HEK293 (cell line): Measurements from ENCODE around the gene MYLK4.

Experiments
- CTCF ChIA-PET: fragments of 350-600 bp; formaldehyde crosslinking; extraction: SDS; loops from one replicate; lab custom pipeline; 2021; ENCODE audit warnings: antibody characterized with exemption; lab: Yijun Ruan, JAX
- POLR2A ChIA-PET: fragments of 300-600 bp; formaldehyde crosslinking; extraction: SDS; loops from one replicate; lab custom pipeline; 2020; ENCODE audit warnings: antibody characterized with exemption, inconsistent platforms; lab: Yijun Ruan, JAX
- H3K27ac ChIP-seq: fragments of 200-500 bp; sonication (Bioruptor generic); 2 replicates; pipeline ENCODE4 v1.5.1; 2014; ENCODE audit warnings: low read depth, low read length, control low read depth, inconsistent platforms; ENCODE audit errors: extremely low read depth
- H3K36me3 ChIP-seq, 2 experiments: fragments of 200-500 bp in 1 of 2; sonication (Bioruptor generic) in 1 of 2; 1 replicate in 1 of 2; 2 replicates in 1 of 2; pipeline ENCODE4 v1.5.1; 2014 to 2017; ENCODE audit warnings: inconsistent platforms in 2 of 2, low read length in 2 of 2; ENCODE audit not compliant: control insufficient read depth in 2 of 2, insufficient read depth in 1 of 2
- H3K4me1 ChIP-seq: fragments of 200-500 bp; sonication (Bioruptor generic); 2 replicates; pipeline ENCODE4 v1.5.1; 2014; ENCODE audit warnings: mild to moderate bottlenecking, low read length, inconsistent platforms; ENCODE audit not compliant: control insufficient read depth, insufficient read depth
- H3K4me3 ChIP-seq: 2 replicates; pipeline ENCODE4 v1.5.1; 2011; ENCODE audit warnings: low read depth, mild to moderate bottlenecking, control low read depth, low read length, moderate library complexity
- H3K9me3 ChIP-seq: fragments of 200-500 bp; sonication (Bioruptor generic); 2 replicates; pipeline ENCODE4 v1.5.1; 2014; ENCODE audit warnings: low read depth, low read length, inconsistent platforms; ENCODE audit not compliant: control insufficient read depth, insufficient read depth
- FEZF1 ChIP-seq: fragments of 450-650 bp; formaldehyde crosslinking; IDR thresholded peaks from 2 replicates; pipeline ENCODE4 v1.5.1; 2016; ENCODE audit warnings: missing biosample characterization, missing genetic modification characterization
- IKZF3 ChIP-seq: fragments of 450-650 bp; IDR thresholded peaks from 2 replicates; pipeline ENCODE4 v1.5.0; 2018; ENCODE audit warnings: missing biosample characterization, mild to moderate bottlenecking, missing genetic modification characterization, moderate library complexity
- KLF8 ChIP-seq: fragments of 450-650 bp; formaldehyde crosslinking; IDR thresholded peaks from 2 replicates; pipeline ENCODE4 v1.5.1; 2016; ENCODE audit warnings: missing biosample characterization, missing genetic modification characterization
- KLF9 ChIP-seq: fragments of 450-650 bp; formaldehyde crosslinking; IDR thresholded peaks from 2 replicates; pipeline ENCODE4 v1.5.1; 2016; ENCODE audit warnings: missing biosample characterization, missing genetic modification characterization, low read depth
- ZBTB17 ChIP-seq: fragments of 450-650 bp; formaldehyde crosslinking; IDR thresholded peaks from 2 replicates; pipeline ENCODE4 v1.5.1; 2016; ENCODE audit warnings: missing biosample characterization, missing genetic modification characterization
- ZBTB20 ChIP-seq: fragments of 450-650 bp; formaldehyde crosslinking; IDR thresholded peaks from 2 replicates; pipeline ENCODE4 v1.5.1; 2016; ENCODE audit warnings: missing biosample characterization, missing genetic modification characterization
- ZBTB48 ChIP-seq: fragments of 450-650 bp; formaldehyde crosslinking; IDR thresholded peaks from 2 replicates; pipeline ENCODE4 v1.5.1; 2016; ENCODE audit warnings: missing biosample characterization, missing genetic modification characterization
- ZNF121 ChIP-seq: fragments of 450-650 bp; formaldehyde crosslinking; IDR thresholded peaks from 2 replicates; pipeline ENCODE4 v1.5.1; 2016; ENCODE audit warnings: missing biosample characterization, missing genetic modification characterization
- ZNF341 ChIP-seq: fragments of 450-650 bp; formaldehyde crosslinking; IDR thresholded peaks from 2 replicates; pipeline ENCODE4; 2016; ENCODE audit warnings: low read depth, missing biosample characterization, missing genetic modification characterization
- ZNF423 ChIP-seq: fragments of 450-650 bp; formaldehyde crosslinking; IDR thresholded peaks from 2 replicates; pipeline ENCODE4 v1.5.1; 2016; ENCODE audit warnings: missing biosample characterization, missing genetic modification characterization
- ZNF510 ChIP-seq: fragments of 450-650 bp; formaldehyde crosslinking; IDR thresholded peaks from 2 replicates; pipeline ENCODE4 v1.5.1; 2018; ENCODE audit warnings: mild to moderate bottlenecking, missing genetic modification characterization, missing biosample characterization; ENCODE audit not compliant: insufficient replicate concordance
- ZNF514 ChIP-seq: fragments of 450-650 bp; formaldehyde crosslinking; IDR thresholded peaks from 2 replicates; pipeline ENCODE4 v1.5.1; 2016; ENCODE audit warnings: missing biosample characterization, missing genetic modification characterization
- ZNF558 ChIP-seq: fragments of 450-650 bp; formaldehyde crosslinking; IDR thresholded peaks from 2 replicates; pipeline ENCODE4 v1.5.1; 2016; ENCODE audit warnings: missing biosample characterization, missing genetic modification characterization
- ZNF596 ChIP-seq: fragments of 450-650 bp; IDR thresholded peaks from 2 replicates; pipeline ENCODE4 v1.5.0; 2018; ENCODE audit warnings: missing biosample characterization, mild to moderate bottlenecking, missing genetic modification characterization, moderate library complexity
- ZNF600 ChIP-seq: fragments of 450-650 bp; formaldehyde crosslinking; IDR thresholded peaks from 2 replicates; pipeline ENCODE4 v1.5.1; 2016; ENCODE audit warnings: missing biosample characterization, missing genetic modification characterization
- ZNF664 ChIP-seq: fragments of 450-650 bp; formaldehyde crosslinking; IDR thresholded peaks from 2 replicates; pipeline ENCODE4 v1.5.1; 2016; ENCODE audit warnings: missing biosample characterization, missing genetic modification characterization
- ZNF785 ChIP-seq: fragments of 450-650 bp; formaldehyde crosslinking; IDR thresholded peaks from 2 replicates; pipeline ENCODE4 v1.5.1; 2016; ENCODE audit warnings: missing biosample characterization, missing genetic modification characterization
- ZNF843 ChIP-seq: fragments of 450-650 bp; formaldehyde crosslinking; IDR thresholded peaks from 2 replicates; pipeline ENCODE4 v1.5.1; 2016; ENCODE audit warnings: missing biosample characterization, missing genetic modification characterization
- TF ChIP-seq, protein P1 (sequence below): fragments of 450-650 bp; formaldehyde crosslinking; IDR thresholded peaks from 2 replicates; pipeline ENCODE4 v1.5.1; 2016; ENCODE audit warnings: missing biosample characterization, missing genetic modification characterization
- TF ChIP-seq, protein P2 (sequence below): fragments of 450-650 bp; formaldehyde crosslinking; IDR thresholded peaks from 2 replicates; pipeline ENCODE4 v1.5.1; 2016; ENCODE audit warnings: missing biosample characterization, missing genetic modification characterization
- TF ChIP-seq, protein P3 (sequence below): fragments of 450-650 bp; formaldehyde crosslinking; IDR thresholded peaks from 2 replicates; pipeline ENCODE4 v1.5.1; 2016; ENCODE audit warnings: missing biosample characterization, missing genetic modification characterization
- TF ChIP-seq, protein P4 (sequence below): fragments of 450-650 bp; formaldehyde crosslinking; IDR thresholded peaks from 2 replicates; pipeline ENCODE4 v1.5.0; 2017; ENCODE audit warnings: missing biosample characterization, missing genetic modification characterization, borderline replicate concordance
- TF ChIP-seq, protein P5 (sequence below): fragments of 450-650 bp; formaldehyde crosslinking; IDR thresholded peaks from 2 replicates; pipeline ENCODE4 v1.5.1; 2016; ENCODE audit warnings: missing biosample characterization, missing genetic modification characterization

Gene MYLK4

DNA sequence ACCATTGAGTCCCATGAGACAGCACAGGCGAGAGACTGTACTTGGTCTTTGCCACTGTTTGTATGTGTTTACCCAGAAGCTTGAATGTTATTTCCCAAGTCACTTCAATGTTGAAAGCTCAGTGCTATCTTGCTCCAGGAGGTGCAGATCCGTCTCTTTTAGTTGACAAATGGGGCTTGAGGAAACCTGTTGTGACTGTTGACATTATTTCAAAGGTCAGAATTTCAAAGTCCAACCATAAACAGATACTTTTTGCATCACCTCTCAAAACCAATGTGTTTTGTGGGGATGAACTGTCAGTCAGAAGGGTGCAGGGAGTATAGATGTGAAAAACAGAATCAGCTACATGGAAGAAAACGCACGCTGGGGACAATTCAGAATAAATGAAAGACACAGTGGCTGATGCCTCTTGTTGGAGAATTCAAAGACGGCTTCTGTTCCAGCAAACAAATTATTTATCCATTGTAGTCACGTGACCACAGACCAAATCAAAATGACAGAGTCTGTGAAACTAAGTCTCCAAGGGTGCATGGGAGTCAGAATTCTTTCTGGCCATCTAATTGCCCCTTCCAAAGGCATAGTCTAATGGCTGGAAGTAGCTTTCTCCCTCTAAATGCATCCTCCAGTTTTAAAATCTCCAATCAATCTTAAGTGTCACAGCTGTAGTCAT, 83.7 kb downstream of the MYLK4 start (continued):
- TF ChIP-seq, protein P1, sequence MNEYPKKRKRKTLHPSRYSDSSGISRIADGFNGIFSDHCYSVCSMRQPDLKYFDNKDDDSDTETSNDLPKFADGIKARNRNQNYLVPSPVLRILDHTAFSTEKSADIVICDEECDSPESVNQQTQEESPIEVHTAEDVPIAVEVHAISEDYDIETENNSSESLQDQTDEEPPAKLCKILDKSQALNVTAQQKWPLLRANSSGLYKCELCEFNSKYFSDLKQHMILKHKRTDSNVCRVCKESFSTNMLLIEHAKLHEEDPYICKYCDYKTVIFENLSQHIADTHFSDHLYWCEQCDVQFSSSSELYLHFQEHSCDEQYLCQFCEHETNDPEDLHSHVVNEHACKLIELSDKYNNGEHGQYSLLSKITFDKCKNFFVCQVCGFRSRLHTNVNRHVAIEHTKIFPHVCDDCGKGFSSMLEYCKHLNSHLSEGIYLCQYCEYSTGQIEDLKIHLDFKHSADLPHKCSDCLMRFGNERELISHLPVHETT (tag by site-specific recombination): no peak
- TF ChIP-seq, protein P2, sequence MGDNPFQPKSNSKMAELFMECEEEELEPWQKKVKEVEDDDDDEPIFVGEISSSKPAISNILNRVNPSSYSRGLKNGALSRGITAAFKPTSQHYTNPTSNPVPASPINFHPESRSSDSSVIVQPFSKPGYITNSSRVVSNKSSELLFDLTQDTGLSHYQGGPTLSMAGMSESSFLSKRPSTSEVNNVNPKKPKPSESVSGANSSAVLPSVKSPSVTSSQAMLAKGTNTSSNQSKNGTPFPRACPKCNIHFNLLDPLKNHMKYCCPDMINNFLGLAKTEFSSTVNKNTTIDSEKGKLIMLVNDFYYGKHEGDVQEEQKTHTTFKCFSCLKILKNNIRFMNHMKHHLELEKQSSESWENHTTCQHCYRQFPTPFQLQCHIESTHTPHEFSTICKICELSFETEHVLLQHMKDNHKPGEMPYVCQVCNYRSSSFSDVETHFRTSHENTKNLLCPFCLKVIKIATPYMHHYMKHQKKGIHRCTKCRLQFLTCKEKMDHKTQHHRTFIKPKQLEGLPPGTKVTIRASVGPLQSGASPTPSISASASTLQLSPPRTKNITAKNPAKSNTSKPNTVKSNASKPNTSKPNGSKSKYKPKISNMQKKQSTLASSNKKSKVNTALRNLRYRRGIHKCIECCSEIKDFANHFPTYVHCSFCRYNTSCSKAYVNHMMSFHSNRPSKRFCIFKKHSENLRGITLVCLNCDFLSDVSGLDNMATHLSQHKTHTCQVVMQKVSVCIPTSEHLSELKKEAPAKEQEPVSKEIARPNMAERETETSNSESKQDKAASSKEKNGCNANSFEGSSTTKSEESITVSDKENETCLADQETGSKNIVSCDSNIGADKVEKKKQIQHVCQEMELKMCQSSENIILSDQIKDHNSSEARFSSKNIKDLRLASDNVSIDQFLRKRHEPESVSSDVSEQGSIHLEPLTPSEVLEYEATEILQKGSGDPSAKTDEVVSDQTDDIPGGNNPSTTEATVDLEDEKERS: no peak
- TF ChIP-seq ZBTB48 (tag by site-specific recombination) (no peak), KLF9 (tag by site-specific recombination) (no peak), ZNF514 (tag by site-specific recombination) (no peak), FEZF1 (tag by site-specific recombination) (no peak), ZNF558 (no peak), ZNF785 (tag by site-specific recombination) (no peak)
- TF ChIP-seq, protein P3, sequence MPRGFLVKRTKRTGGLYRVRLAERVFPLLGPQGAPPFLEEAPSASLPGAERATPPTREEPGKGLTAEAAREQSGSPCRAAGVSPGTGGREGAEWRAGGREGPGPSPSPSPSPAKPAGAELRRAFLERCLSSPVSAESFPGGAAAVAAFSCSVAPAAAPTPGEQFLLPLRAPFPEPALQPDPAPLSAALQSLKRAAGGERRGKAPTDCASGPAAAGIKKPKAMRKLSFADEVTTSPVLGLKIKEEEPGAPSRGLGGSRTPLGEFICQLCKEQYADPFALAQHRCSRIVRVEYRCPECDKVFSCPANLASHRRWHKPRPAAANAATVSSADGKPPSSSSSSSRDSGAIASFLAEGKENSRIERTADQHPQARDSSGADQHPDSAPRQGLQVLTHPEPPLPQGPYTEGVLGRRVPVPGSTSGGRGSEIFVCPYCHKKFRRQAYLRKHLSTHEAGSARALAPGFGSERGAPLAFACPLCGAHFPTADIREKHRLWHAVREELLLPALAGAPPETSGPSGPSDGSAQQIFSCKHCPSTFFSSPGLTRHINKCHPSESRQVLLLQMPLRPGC (tag by site-specific recombination): no peak
- TF ChIP-seq, protein P4, sequence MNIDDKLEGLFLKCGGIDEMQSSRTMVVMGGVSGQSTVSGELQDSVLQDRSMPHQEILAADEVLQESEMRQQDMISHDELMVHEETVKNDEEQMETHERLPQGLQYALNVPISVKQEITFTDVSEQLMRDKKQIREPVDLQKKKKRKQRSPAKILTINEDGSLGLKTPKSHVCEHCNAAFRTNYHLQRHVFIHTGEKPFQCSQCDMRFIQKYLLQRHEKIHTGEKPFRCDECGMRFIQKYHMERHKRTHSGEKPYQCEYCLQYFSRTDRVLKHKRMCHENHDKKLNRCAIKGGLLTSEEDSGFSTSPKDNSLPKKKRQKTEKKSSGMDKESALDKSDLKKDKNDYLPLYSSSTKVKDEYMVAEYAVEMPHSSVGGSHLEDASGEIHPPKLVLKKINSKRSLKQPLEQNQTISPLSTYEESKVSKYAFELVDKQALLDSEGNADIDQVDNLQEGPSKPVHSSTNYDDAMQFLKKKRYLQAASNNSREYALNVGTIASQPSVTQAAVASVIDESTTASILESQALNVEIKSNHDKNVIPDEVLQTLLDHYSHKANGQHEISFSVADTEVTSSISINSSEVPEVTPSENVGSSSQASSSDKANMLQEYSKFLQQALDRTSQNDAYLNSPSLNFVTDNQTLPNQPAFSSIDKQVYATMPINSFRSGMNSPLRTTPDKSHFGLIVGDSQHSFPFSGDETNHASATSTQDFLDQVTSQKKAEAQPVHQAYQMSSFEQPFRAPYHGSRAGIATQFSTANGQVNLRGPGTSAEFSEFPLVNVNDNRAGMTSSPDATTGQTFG (tag by site-specific recombination): no peak
- TF ChIP-seq, all 188 proteins: peak for 0

DNA sequence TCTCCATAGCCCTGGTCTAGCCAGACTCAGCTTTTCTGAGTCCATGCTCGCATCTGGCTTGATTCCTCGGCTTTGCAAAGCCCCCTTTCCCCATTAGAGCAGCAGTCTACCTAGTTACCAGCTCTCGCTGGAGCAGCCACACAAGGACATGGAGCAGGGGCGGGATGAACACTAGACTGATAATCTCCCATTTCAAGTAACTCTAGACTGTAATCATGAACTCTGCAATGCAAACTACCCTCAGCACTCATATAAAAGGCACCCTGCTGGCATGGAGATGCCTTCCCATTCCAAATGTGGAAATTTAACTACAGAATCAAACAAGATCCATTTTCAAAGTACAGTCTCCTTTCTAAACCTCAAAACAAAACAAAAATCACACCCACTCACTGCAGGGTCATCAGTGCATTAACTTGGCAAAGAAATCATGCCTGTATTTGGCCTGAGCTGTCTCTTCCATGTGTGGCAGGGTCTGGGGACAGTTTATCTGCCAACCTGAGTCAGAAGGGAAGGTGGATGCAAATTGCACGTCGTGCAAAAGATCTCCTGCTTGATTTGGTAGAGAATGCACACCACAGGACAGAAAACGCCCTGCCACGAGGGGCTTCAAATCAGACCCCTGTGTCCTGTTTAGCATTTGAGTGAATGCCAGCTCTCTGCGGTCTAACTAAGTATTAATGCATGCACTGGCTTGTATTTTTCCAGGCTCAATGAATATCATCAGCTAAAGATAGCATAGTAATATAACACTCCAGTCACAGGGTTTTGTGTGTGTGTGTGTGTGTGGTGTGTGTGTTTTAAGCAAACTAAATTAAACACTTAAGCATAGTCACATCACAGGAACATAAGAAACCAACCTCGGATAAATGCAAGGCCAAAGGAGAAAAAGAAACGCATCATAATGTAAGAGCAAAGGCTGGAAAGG, 85.3 kb downstream of the MYLK4 start:
- H3K4me1 ChIP-seq: peaks cover 6% of the 10 kb centered on the region
- TF ChIP-seq ZNF423 (tag by site-specific recombination) (no peak), ZNF843 (tag by site-specific recombination) (peak; percentile 40; the same call in 1 of the 2 replicates), ZNF121 (no peak), IKZF3 (tag by site-specific recombination) (0 out of 2 replicates have a peak, but pooled peaks have one; percentile 36), ZNF664 (tag by site-specific recombination) (no peak), ZBTB17 (tag by site-specific recombination) (peak; percentile 69), ZNF596 (tag by site-specific recombination) (no peak), KLF8 (no peak), ZBTB20 (tag by site-specific recombination) (no peak), ZNF510 (tag by site-specific recombination) (no peak), ZNF341 (tag by site-specific recombination) (peak; percentile 42), ZNF600 (tag by site-specific recombination) (0 out of 2 replicates have a peak, but pooled peaks have one; percentile 34)
- TF ChIP-seq, protein P5, sequence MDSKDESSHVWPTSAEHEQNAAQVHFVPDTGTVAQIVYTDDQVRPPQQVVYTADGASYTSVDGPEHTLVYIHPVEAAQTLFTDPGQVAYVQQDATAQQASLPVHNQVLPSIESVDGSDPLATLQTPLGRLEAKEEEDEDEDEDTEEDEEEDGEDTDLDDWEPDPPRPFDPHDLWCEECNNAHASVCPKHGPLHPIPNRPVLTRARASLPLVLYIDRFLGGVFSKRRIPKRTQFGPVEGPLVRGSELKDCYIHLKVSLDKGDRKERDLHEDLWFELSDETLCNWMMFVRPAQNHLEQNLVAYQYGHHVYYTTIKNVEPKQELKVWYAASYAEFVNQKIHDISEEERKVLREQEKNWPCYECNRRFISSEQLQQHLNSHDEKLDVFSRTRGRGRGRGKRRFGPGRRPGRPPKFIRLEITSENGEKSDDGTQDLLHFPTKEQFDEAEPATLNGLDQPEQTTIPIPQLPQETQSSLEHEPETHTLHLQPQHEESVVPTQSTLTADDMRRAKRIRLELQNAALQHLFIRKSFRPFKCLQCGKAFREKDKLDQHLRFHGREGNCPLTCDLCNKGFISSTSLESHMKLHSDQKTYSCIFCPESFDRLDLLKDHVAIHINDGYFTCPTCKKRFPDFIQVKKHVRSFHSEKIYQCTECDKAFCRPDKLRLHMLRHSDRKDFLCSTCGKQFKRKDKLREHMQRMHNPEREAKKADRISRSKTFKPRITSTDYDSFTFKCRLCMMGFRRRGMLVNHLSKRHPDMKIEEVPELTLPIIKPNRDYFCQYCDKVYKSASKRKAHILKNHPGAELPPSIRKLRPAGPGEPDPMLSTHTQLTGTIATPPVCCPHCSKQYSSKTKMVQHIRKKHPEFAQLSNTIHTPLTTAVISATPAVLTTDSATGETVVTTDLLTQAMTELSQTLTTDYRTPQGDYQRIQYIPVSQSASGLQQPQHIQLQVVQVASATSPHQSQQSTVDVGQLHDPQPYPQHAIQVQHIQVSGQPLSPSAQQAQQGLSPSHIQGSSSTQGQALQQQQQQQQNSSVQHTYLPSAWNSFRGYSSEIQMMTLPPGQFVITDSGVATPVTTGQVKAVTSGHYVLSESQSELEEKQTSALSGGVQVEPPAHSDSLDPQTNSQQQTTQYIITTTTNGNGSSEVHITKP (tag by site-specific recombination): peak; percentile 47

More for the DNA sequence above, 85.3 kb downstream of the MYLK4 start:
- CTCF ChIA-PET: interaction anchor here (0.6 to 1.2 kb wide), 2 partner anchors 31 to 550 kb away, joined by 3 to 4 read pairs; no protein-coding TSS in a partner anchor
- H3K27ac ChIP-seq: peak overlapping the region; percentile 43; the same call in 1 of the 2 replicates
- H3K9me3 ChIP-seq: no peaks in the 10 kb centered on the region
- no peaks in the 10 kb centered on the region for H3K36me3 ChIP-seq
- no peak overlapping the region for H3K4me3 ChIP-seq
- POLR2A ChIA-PET: no interaction called here
